Large intestine (tissue), 3 donors: ENCODE data around the gene UBE2M. TPM values are rescaled to one million over a fixed set of nuclear protein-coding genes. Genes with fewer than 3 reads are reported as not detected.

Experiments used
- DNase-seq, 2 donors: peaks; one replicate each; pipeline versions ENCODE4 v3.0.0 to v3.0.0-alpha.2; 2013
- H3K27ac ChIP-seq: one replicate; pipeline ENCODE4 v1.5.1; 2013; ENCODE audit warnings: low read length
- H3K27me3 ChIP-seq: 2 replicates; pipeline ENCODE4 v1.6.1; 2013; ENCODE audit warnings: low read length; ENCODE audit not compliant: control insufficient read depth, insufficient read depth
- H3K36me3 ChIP-seq: 2 replicates; pipeline ENCODE4 v1.6.1; 2013; ENCODE audit warnings: low read length; ENCODE audit not compliant: control insufficient read depth, insufficient read depth
- H3K4me1 ChIP-seq: one replicate; pipeline ENCODE4 v1.6.1; 2013; ENCODE audit warnings: low read length; ENCODE audit not compliant: control insufficient read depth, insufficient read depth
- H3K4me3 ChIP-seq: one replicate; pipeline ENCODE4 v1.5.1; 2013; ENCODE audit warnings: low read length
- H3K9me3 ChIP-seq: one replicate; pipeline ENCODE4 v1.6.1; 2013; ENCODE audit warnings: mild to moderate bottlenecking, low read depth, low read length, moderate library complexity; ENCODE audit not compliant: control insufficient read depth
- WGBS: methylation state at CpG from one replicate; pipeline ENCODE4 v1.1.5; 2013; ENCODE audit warnings: low lambda C conversion rate; ENCODE audit not compliant: insufficient coverage; 5-methylcytosine and 5-hydroxymethylcytosine counted together
- polyA plus RNA-seq: library from polyadenylated mRNA; unstranded; fragments of 120-200 nt; gene quantifications from one replicate; pipeline ENCODE4 v1.2.1, GENCODE V29; 2013

UBE2M gene
- polyA plus RNA-seq, 1 donor = 56.0 TPM

- WGBS = no CpG with 5 or more reads among the region's 55 CpGs
- H3K9me3 ChIP-seq = no peaks in the 10 kb centered on the region
- peak; percentile 70 to 90 for DNase-seq
- peak overlapping the region; percentile 41 for H3K4me3 ChIP-seq
- H3K27me3 ChIP-seq = peaks cover 8% of the 10 kb centered on the region
- peaks cover 17% of the 10 kb centered on the region for H3K4me1 ChIP-seq
- peak overlapping the region; percentile 69 for H3K27ac ChIP-seq
- H3K36me3 ChIP-seq = no peaks in the 10 kb centered on the region
Observed at GRCh38 chr19:58538257-58539168, 19.9 kb downstream of the UBE2M start.

- Histone ChIP-seq H3K9me3 (no peaks in the 10 kb centered on the region), H3K4me3 (no peak overlapping the region), H3K36me3 (no peaks in the 10 kb centered on the region), H3K27ac (peak overlapping the region; percentile 69), H3K4me1 (peaks cover 17% of the 10 kb centered on the region), H3K27me3 (peaks cover 8% of the 10 kb centered on the region)
- WGBS = no CpG with 5 or more reads among the region's 8 CpGs
- peak in 1 of 2 donors; percentile 65 for DNase-seq
Observed at GRCh38 chr19:58536852-58537798, 21.3 kb downstream of the UBE2M start.

GRCh38 chr19:58535857-58536256 is 22.6 kb downstream of the UBE2M start:
- WGBS = no CpG with 5 or more reads among the region's 3 CpGs
- H3K27me3 ChIP-seq = peaks cover 8% of the 10 kb centered on the region
- no peak for DNase-seq
- H3K36me3 ChIP-seq = no peaks in the 10 kb centered on the region
- H3K4me1 ChIP-seq = peaks cover 17% of the 10 kb centered on the region
- no peaks in the 10 kb centered on the region for H3K9me3 ChIP-seq
- H3K27ac ChIP-seq = no peak overlapping the region
- no peak overlapping the region for H3K4me3 ChIP-seq

DNA sequence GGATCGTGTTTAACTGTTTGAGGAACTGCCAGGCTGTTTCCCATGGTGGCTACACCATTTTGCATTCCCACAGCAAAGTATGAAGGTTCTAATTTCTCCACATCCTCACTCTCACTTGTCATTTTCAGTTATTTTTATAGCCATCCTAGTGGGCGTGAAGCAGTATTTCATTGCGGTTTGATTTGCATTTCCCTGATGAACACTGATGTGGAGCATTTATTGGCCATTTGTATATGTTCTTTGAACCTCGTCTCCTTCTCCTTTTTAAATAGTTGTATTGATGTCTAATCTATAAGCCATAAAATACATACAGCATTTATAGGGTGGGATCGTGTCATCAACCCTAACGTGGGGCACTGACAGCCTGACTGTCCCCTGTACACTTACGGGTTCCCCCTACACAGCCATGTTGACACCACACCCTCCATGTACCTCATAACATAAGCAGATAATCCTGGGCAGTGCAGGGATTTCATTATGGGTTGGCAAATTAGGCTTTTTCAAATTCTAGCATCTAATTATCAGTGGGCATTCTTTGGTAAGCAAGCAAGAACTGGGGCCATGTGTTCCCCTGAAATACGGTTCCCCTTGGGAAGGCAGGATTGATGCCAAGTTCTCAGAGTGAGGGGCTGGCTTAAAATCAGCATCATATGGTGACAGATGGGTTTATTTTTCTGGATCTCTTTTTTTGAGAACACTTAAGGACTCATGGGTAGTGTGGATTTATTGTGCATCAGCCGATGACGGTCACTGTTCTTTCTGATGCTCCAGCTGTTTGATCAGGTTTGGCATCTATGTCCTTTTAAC is 27.2 kb downstream of the UBE2M start:
- WGBS = 100% methylated on average over 2 of the region's 10 CpGs
- no peaks in the 10 kb centered on the region for H3K27me3 ChIP-seq

GRCh38 chr19:58529405-58529804 is 29.0 kb downstream of the UBE2M start:
- H3K36me3 ChIP-seq = no peaks in the 10 kb centered on the region
- H3K4me3 ChIP-seq = no peak overlapping the region
- no peaks in the 10 kb centered on the region for H3K9me3 ChIP-seq
- no peak overlapping the region for H3K27ac ChIP-seq
- DNase-seq = no peak
- H3K27me3 ChIP-seq = no peaks in the 10 kb centered on the region
- H3K4me1 ChIP-seq = no peaks in the 10 kb centered on the region
- WGBS = no CpG with 5 or more reads among the region's 3 CpGs

More for the DNA sequence above, 27.2 kb downstream of the UBE2M start:
- Histone ChIP-seq H3K4me3 (no peak overlapping the region), H3K27ac (no peak overlapping the region), H3K4me1 (no peaks in the 10 kb centered on the region), H3K9me3 (no peaks in the 10 kb centered on the region), H3K36me3 (no peaks in the 10 kb centered on the region)
- DNase-seq = no peak

DNA sequence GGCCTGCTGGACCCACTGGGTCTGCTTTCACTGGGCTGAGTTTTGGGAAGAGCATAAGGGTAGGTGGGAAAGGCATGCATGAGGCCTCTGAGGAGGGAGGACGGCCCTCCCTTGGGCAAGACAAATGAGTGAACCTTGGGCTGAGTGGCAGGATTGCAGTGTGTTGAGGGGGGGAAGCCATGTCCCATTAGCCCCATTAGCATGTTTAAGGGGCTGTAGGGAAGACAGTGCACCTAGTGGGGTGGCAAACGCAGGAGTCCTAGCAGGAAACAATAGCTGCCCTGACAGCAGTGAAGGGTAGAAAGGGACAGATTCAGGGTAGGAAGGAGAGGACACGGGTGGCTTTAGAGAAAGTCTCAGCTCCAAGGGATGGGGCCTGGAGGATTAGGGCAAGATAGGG is 35.7 kb downstream of the UBE2M start:
- DNase-seq = no peak
- Histone ChIP-seq H3K27ac (no peak overlapping the region), H3K9me3 (no peaks in the 10 kb centered on the region), H3K4me3 (no peak overlapping the region), H3K36me3 (no peaks in the 10 kb centered on the region), H3K4me1 (peaks cover 16% of the 10 kb centered on the region), H3K27me3 (no peaks in the 10 kb centered on the region)
- no CpG with 5 or more reads among the region's 3 CpGs for WGBS

DNA sequence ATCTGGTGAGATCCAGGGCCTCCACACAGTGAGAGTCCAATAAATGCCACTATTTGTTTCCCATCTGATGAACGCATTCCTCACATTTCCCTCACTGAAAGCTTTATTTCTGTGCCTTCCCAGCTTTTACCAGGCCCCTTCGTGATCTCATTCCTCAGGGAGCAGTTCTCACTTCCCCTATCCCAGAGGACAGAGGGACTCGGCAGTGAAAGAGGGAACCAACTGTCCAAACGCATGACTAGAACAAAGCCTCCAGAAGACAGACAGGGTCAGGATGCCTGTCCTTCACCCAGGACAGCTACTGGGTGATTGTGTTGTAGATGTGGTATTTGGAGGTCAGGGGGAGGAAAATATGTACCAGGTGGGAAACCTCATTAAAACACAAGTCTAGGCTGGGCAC is 36.8 kb downstream of the UBE2M start:
- H3K4me1 ChIP-seq = peaks cover 21% of the 10 kb centered on the region
- peak overlapping the region; percentile 86 for H3K27ac ChIP-seq
- no peak for DNase-seq
- no peak overlapping the region for H3K4me3 ChIP-seq
- 0% methylated on average over 1 of the region's 4 CpGs for WGBS
- peaks cover 4% of the 10 kb centered on the region for H3K36me3 ChIP-seq
- no peaks in the 10 kb centered on the region for H3K27me3 ChIP-seq
- no peaks in the 10 kb centered on the region for H3K9me3 ChIP-seq

DNA sequence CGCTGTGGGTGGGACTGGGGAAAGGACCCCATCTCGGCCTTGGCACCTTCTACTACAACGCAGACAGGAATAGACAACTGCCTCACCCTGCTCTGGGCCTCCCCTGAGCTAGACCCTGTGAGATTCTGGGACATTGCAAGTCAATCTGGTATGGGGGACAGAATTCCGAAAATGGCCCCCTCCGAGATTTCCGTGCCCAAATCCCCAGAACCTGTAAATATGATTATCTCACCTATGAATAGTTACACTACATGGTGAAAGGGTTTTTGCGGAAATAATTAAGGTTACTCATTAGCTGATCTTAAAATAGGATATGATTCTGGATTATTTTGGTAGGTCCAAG is 38.2 kb downstream of the UBE2M start:
- Histone ChIP-seq H3K4me1 (peaks cover 21% of the 10 kb centered on the region), H3K27me3 (no peaks in the 10 kb centered on the region), H3K4me3 (peak overlapping the region; percentile 88), H3K36me3 (peaks cover 13% of the 10 kb centered on the region), H3K9me3 (no peaks in the 10 kb centered on the region), H3K27ac (peak overlapping the region; percentile 99)
- DNase-seq = no peak
- WGBS = no CpG with 5 or more reads among the region's 7 CpGs

DNA sequence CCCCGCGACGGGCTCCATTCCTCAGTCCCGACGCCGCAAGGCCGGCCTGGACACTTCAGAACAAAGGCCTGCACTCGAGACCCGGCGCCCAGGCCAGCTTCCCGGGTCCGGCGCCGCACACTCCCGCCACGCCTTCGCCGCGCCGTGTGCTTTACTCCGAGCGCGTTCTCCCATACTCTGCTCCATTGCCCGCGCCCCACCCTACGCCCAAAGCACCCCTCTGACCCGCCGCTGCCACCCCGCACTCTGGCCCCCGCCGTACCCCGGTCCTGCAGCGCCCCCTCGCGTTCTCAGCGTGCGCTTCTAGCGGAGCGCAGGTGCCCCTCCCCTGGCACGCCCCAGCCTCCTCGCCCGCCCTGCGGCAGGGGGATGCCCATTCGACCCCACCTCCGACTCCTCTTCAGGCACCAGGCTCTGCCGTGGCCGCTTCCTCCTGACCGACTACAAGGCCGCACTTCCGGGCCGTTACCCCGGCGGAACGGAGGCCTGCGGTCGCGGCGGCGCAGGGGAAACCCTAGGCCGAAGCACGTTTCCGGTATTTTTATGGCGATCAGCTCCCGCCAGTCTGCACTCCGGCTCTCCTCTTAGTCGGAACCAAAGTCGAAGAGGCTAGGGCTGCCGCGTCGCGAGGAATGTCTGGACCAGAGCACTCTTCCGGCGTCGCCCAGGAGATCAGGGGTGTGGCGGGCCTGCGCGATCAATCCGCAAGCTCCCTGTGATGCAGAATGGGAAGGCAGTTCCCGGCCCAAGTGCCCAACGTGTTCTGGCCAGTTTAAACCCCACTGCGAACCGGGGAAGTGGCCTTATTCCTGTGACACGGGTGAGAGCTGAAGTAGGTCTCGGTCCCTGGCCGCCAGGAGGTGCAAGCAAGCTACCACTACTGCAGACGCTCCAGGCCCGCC is 38.8 kb downstream of the UBE2M start, which contains the start of gene ZBTB45:
Gene ZBTB45, minus strand, starts transcription at position 456 of the 902 bp plus-strand sequence. CDS start 2,137 bp downstream, outside the sequence.
- no CpG with 5 or more reads among the region's 87 CpGs for WGBS
- Histone ChIP-seq H3K36me3 (peaks cover 13% of the 10 kb centered on the region), H3K4me1 (peaks cover 21% of the 10 kb centered on the region), H3K27ac (peak within 1 kb of the TSS; percentile 99), H3K9me3 (no peaks in the 10 kb centered on the region), H3K27me3 (no peaks in the 10 kb centered on the region), H3K4me3 (peak within 1 kb of the TSS; percentile 88)
- peak; percentile 95 to 98 for DNase-seq
